Chondrocyte (in vitro differentiated cells): ENCODE measurements around the gene GRIK1. TPM values are rescaled to one million over a fixed set of nuclear protein-coding genes. Genes with fewer than 3 reads are reported as not detected.

Experiments
- DNase-seq: peaks from one replicate; pipeline ENCODE4 v3.0.0; 2021; ENCODE audit warnings: mixed read lengths, low spot score
- H3K27ac Mint-ChIP-seq: one replicate; pipeline ENCODE4 v1.8.0; 2021; ENCODE audit warnings: mild to moderate bottlenecking, moderate library complexity, mixed read lengths; ENCODE audit not compliant: unreplicated experiment
- H3K27me3 Mint-ChIP-seq: 2 replicates; pipeline ENCODE4 v1.8.0; 2021; ENCODE audit warnings: low read depth, mixed read lengths
- H3K36me3 Mint-ChIP-seq: 2 replicates; pipeline ENCODE4 v1.8.0; 2021; ENCODE audit warnings: low read depth, mixed read lengths
- H3K4me1 Mint-ChIP-seq: 2 replicates; pipeline ENCODE4 v1.8.0; 2021; ENCODE audit warnings: low read depth, mild to moderate bottlenecking, mixed read lengths
- H3K4me3 Mint-ChIP-seq: one replicate; pipeline ENCODE4 v1.8.0; 2021; ENCODE audit warnings: mild to moderate bottlenecking, moderate library complexity, mixed read lengths; ENCODE audit not compliant: unreplicated experiment
- H3K9me3 Mint-ChIP-seq: 2 replicates; pipeline ENCODE4 v1.8.0; 2021; ENCODE audit warnings: low read depth, mixed read lengths
- total RNA-seq: library from RNA; stranded (reverse); gene quantifications from 3 replicates; pipeline ENCODE4 v1.2.1, GENCODE V29; 2021
- TF ChIP-seq, protein P1 (sequence below): fragments of 200-600 bp; sonication (generic); IDR thresholded peaks from 2 replicates; pipeline ENCODE4 v1.5.0; 2021; ENCODE audit warnings: antibody characterized with exemption, mild to moderate bottlenecking, moderate library complexity

Gene GRIK1
- total RNA-seq, 1 donor from 2014 or later: 1.2 TPM

DNA sequence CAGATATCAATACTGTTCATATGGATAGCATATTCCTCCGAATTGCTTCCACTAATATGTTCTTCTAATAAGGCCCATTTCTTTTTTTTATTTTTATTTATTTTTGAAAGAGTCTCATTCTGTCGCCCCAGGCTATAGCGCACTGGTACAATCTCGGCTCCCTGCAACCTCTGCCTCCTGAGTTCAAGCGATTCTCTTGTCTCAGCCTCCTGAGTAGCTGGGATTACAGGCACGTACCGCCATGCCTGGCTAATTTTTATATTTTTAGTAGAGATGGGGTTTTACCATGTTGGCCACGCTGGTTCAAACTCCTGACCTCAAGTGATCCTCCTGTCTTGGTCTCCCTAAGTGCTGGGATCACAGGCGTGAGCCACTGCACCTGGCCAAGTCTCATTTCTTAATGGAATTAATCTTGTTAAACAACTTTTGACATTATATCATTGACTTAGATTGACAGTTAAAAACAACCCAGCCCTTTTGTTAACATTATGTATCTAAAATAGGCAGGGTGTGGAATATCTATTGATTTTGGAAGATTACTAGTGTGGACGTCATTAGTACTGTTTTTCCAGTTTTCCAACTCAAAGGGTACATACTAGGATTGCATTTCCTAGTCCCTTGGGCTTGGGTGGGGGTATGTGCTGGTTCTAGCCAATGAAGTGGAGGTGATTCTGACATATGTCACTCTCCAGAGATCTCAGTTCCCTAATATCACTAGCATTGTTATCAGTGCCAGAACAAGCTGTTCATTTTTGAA is 281.4 kb downstream of the GRIK1 start:
- Mint-ChIP-seq H3K27me3 (no peaks in the 10 kb centered on the region), H3K36me3 (peaks cover 2% of the 10 kb centered on the region), H3K27ac (no peak overlapping the region), H3K4me3 (no peak overlapping the region), H3K4me1 (peaks cover 41% of the 10 kb centered on the region), H3K9me3 (peaks cover 6% of the 10 kb centered on the region)
- TF ChIP-seq, protein P1, sequence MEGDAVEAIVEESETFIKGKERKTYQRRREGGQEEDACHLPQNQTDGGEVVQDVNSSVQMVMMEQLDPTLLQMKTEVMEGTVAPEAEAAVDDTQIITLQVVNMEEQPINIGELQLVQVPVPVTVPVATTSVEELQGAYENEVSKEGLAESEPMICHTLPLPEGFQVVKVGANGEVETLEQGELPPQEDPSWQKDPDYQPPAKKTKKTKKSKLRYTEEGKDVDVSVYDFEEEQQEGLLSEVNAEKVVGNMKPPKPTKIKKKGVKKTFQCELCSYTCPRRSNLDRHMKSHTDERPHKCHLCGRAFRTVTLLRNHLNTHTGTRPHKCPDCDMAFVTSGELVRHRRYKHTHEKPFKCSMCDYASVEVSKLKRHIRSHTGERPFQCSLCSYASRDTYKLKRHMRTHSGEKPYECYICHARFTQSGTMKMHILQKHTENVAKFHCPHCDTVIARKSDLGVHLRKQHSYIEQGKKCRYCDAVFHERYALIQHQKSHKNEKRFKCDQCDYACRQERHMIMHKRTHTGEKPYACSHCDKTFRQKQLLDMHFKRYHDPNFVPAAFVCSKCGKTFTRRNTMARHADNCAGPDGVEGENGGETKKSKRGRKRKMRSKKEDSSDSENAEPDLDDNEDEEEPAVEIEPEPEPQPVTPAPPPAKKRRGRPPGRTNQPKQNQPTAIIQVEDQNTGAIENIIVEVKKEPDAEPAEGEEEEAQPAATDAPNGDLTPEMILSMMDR: no peak
- DNase-seq: no peak

DNA sequence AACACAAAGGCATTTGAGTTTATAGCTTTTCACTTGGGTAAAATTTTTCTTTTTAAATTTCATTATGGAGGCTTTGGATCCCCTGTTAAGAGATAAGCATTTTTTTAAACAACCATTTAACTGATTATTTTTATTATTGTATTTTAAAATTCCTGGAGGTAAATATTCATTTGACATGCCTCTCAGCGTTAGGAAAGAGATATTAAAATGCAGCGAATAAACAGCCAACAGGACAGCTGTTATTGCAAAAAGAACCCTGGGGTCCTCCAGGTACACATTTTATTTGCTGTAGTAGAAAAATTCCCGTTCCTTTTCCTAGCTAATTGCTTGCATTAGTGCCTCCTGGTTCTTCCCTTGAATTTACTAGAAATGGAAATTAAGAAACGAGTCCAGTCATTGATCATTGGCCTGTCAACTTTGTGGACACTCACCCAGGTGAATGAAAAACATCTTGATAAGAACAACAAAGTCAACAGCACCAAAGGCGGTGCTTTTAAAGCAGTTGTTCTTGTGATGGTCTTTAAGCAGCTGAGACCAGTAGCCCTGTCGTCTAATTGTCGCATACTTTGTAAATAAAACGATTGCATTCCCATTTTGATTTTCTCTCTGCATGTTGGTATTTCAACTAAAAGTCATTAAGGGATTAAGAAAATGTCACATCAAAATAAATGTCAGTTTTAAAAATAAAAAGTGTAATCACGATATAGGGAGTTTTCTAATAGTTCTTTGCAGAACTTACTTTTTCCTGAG is 282.4 kb downstream of the GRIK1 start:
- peak overlapping the region; percentile 19 for H3K27ac Mint-ChIP-seq
- peaks cover 41% of the 10 kb centered on the region for H3K4me1 Mint-ChIP-seq
- DNase-seq: no peak
- no peaks in the 10 kb centered on the region for H3K27me3 Mint-ChIP-seq
- peaks cover 2% of the 10 kb centered on the region for H3K36me3 Mint-ChIP-seq
- no peak overlapping the region for H3K4me3 Mint-ChIP-seq
- TF ChIP-seq, protein P1: no peak
- H3K9me3 Mint-ChIP-seq: peaks cover 6% of the 10 kb centered on the region

DNA sequence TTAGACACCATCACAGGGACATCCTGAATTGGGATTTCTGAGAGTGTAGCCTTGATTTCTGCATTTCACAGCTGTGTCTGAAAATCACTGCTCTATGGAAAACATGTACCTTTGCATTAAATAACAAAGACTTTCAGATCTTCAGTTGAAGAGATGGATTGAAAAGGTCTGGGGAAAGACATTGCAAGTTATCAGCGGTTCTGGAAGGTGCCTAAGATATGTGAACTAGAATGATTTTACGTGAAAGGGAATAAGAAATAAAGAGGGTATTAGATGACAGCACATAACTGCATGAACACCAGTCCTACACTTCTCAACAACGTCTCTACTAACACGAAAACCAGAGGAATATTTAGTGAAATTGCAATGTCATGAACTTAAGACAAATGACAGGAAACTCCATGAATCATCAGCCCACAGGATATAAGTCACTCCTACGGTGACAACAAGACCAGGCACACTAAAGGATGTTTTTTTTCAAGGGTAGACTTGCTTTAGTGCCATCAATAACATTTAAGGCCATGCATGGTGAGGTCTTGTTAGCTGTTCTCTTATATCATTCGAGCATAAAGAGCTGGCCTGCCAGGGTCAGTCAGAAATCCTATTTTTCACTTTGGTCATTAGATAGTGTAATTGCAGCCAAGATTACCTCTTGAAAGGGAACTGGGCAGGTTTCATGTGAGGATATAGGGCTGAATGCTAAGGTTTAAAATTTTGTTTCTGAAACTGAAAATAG is 283.1 kb downstream of the GRIK1 start:
- H3K27me3 Mint-ChIP-seq: no peaks in the 10 kb centered on the region
- no peak for DNase-seq
- TF ChIP-seq, protein P1: no peak
- no peak overlapping the region for H3K4me3 Mint-ChIP-seq
- peaks cover 41% of the 10 kb centered on the region for H3K4me1 Mint-ChIP-seq
- H3K27ac Mint-ChIP-seq: peak overlapping the region; percentile 64
- H3K9me3 Mint-ChIP-seq: peaks cover 6% of the 10 kb centered on the region
- peaks cover 2% of the 10 kb centered on the region for H3K36me3 Mint-ChIP-seq

DNA sequence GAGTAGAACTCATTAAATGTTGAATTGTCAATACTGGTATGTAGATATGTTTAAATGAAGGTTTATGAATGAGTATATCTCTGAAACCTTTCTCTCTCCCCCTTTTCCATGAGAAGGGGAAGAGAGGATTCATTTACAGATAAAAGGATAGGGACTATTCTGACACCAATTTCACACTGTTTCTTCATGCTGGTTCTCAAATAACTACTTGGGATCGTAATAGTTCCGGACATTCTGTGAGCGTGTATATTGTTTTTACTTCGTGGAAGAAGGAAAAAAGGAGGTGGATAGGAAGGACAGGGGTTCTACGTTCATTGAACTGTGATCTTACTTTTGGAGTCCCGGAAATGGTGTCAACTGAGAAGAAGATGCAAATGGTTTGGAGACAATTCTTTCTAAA is 284.2 kb downstream of the GRIK1 start:
- peaks cover 41% of the 10 kb centered on the region for H3K4me1 Mint-ChIP-seq
- peaks cover 6% of the 10 kb centered on the region for H3K9me3 Mint-ChIP-seq
- no peak overlapping the region for H3K4me3 Mint-ChIP-seq
- no peak for DNase-seq
- TF ChIP-seq, protein P1: no peak
- H3K36me3 Mint-ChIP-seq: peaks cover 2% of the 10 kb centered on the region
- H3K27me3 Mint-ChIP-seq: no peaks in the 10 kb centered on the region
- H3K27ac Mint-ChIP-seq: peak overlapping the region; percentile 0

DNA sequence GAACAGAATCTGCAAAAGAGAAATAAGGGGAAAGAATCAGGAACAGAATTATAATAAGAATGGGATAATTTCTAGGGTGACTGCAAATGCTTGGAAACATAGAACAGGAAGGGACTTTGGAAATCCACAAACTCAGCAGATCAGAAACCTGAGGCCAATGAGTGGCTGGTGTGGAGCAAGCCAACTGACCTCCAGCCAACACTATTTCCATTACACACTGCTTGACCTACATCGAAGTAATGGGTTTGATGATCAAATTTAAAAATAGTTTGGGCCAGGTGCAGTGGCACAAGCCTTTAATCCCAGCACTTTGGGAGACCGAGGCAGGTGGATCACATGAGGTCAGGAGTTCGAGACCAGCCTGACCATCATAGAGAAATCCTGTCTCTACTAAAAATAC is 284.9 kb downstream of the GRIK1 start:
- no peak overlapping the region for H3K27ac Mint-ChIP-seq
- H3K4me3 Mint-ChIP-seq: no peak overlapping the region
- H3K4me1 Mint-ChIP-seq: peaks cover 41% of the 10 kb centered on the region
- TF ChIP-seq, protein P1: no peak
- peaks cover 2% of the 10 kb centered on the region for H3K36me3 Mint-ChIP-seq
- no peaks in the 10 kb centered on the region for H3K27me3 Mint-ChIP-seq
- no peak for DNase-seq
- H3K9me3 Mint-ChIP-seq: peaks cover 3% of the 10 kb centered on the region
